Stomach (tissue), 4 donors: Measurements from ENCODE around the gene REXO1.

Experiments used
- EP300 ChIP-seq: sonication (generic); formaldehyde crosslinking; IDR thresholded peaks from one replicate; pipeline ENCODE4 v1.6.1; 2017; ENCODE audit warnings: antibody characterized with exemption
- POLR2A ChIP-seq, 4 donors: fragments of 450-650 bp; IDR thresholded peaks; one replicate each; pipeline ENCODE4 v1.6.1; 2016; ENCODE audit warnings: antibody characterized with exemption in 4 of 4, control low read depth in 2 of 4, mild to moderate bottlenecking in 1 of 4, moderate library complexity in 1 of 4
- TF ChIP-seq, protein P1 (sequence below), 7 experiments: fragments of 450-650 bp in 4 of 7; fragments of 200-600 bp in 3 of 7; sonication (generic) in 3 of 7; IDR thresholded peaks; one replicate each; pipeline ENCODE4 v1.5.1; 2016 to 2019; ENCODE audit warnings: antibody characterized with exemption in 7 of 7, control low read depth in 2 of 7, mild to moderate bottlenecking in 1 of 7

DNA sequence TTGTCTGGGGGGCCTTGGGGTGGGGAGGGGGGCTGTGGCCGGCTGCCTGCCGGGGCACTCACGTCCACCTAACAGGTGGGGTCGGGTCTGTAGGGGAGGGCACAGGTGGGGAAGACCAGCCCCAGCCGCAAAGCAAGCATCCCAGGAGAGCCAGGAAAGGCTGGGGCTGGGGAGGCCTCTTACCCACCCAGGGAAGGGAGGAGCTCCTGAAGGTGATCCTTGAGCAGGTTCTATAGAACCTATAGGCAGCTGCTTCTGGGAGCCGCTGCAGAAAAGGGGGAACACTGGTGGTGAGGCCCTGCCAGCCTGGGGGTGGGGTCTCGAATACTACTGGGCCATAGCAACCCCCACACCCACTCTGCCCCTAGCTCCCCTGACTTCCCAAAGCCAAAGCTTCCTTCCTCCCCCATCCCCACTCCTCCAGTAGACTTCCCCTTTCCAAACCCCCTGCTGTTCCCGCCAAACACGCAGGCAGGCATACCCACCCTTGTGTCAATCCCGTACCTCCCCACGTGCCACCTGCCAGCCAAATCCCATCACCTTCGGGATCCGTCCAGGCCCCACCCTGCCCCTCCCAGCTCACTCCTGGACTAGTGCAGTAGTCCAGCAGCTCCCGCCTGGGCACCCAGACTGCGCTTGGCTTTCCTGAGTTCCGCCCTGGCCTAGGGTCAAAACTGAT lies 9.5 kb upstream of the REXO1 start:
- TF ChIP-seq, protein P1, sequence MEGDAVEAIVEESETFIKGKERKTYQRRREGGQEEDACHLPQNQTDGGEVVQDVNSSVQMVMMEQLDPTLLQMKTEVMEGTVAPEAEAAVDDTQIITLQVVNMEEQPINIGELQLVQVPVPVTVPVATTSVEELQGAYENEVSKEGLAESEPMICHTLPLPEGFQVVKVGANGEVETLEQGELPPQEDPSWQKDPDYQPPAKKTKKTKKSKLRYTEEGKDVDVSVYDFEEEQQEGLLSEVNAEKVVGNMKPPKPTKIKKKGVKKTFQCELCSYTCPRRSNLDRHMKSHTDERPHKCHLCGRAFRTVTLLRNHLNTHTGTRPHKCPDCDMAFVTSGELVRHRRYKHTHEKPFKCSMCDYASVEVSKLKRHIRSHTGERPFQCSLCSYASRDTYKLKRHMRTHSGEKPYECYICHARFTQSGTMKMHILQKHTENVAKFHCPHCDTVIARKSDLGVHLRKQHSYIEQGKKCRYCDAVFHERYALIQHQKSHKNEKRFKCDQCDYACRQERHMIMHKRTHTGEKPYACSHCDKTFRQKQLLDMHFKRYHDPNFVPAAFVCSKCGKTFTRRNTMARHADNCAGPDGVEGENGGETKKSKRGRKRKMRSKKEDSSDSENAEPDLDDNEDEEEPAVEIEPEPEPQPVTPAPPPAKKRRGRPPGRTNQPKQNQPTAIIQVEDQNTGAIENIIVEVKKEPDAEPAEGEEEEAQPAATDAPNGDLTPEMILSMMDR (IDR thresholded peaks at IDR 0.05), result no peak
- TF ChIP-seq EP300 (no peak), POLR2A (IDR thresholded peaks at IDR 0.05) (no peak)
